Activated CD4-positive, alpha-beta T cell treated with anti-CD3 and anti-CD28 coated beads, Interleukin-2, amount 10 ng/mL, durations not matched to agents 24 days and 14 days (primary cell): ENCODE measurements around the gene WDFY4. TPM values are rescaled to one million over a fixed set of nuclear protein-coding genes. Genes with fewer than 3 reads are reported as not detected.

ENCODE experiments used
- DNase-seq: peaks from one replicate; pipeline ENCODE4 v3.0.0; 2022
- H3K27ac Mint-ChIP-seq: one replicate; pipeline ENCODE4 v1.8.0; 2022; ENCODE audit warnings: mild to moderate bottlenecking, mixed read lengths
- H3K27me3 Mint-ChIP-seq: one replicate; pipeline ENCODE4 v1.8.0; 2022; ENCODE audit warnings: mixed read lengths
- H3K36me3 Mint-ChIP-seq: one replicate; pipeline ENCODE4 v1.8.0; 2022; ENCODE audit warnings: low read depth, mild to moderate bottlenecking, mixed read lengths
- H3K4me1 Mint-ChIP-seq: one replicate; pipeline ENCODE4 v1.8.0; 2021; ENCODE audit warnings: mixed read lengths
- H3K4me3 Mint-ChIP-seq: one replicate; pipeline ENCODE4 v1.8.0; 2022; ENCODE audit warnings: mild to moderate bottlenecking, moderate library complexity, mixed read lengths
- H3K9me3 Mint-ChIP-seq: one replicate; pipeline ENCODE4 v1.8.0; 2021; ENCODE audit warnings: mixed read lengths
- intact Hi-C: fragments of 100-400 bp; cut with micrococcal nuclease; formaldehyde crosslinking; loops from one replicate; pipeline ENCODE4 v1.15.1; 2023
- total RNA-seq: library from RNA; stranded (reverse); gene quantifications from 2 replicates; pipeline ENCODE4 v1.2.3, GENCODE V29; 2022

The WDFY4 gene
- total RNA-seq, 1 donor from 2014 or later = 0.05 TPM

GRCh38 chr10:48821111-48821510 is 136.4 kb downstream of the WDFY4 start:
- Mint-ChIP-seq H3K27me3 (peaks cover 8% of the 10 kb centered on the region), H3K36me3 (no peaks in the 10 kb centered on the region), H3K4me1 (no peaks in the 10 kb centered on the region), H3K4me3 (no peak overlapping the region), H3K9me3 (no peaks in the 10 kb centered on the region), H3K27ac (no peak overlapping the region)
- intact Hi-C loops = no loop called here
- no peak for DNase-seq

- no peak for DNase-seq
- Mint-ChIP-seq H3K27me3 (peaks cover 8% of the 10 kb centered on the region), H3K4me3 (no peak overlapping the region), H3K4me1 (no peaks in the 10 kb centered on the region), H3K9me3 (no peaks in the 10 kb centered on the region), H3K27ac (no peak overlapping the region), H3K36me3 (no peaks in the 10 kb centered on the region)
- intact Hi-C loops = no loop called here
These were observed 137.0 kb downstream of the WDFY4 start for GRCh38 chr10:48821692-48822091.

GRCh38 chr10:48833674-48834073 is 149.0 kb downstream of the WDFY4 start:
- Mint-ChIP-seq H3K36me3 (no peaks in the 10 kb centered on the region), H3K9me3 (no peaks in the 10 kb centered on the region), H3K4me1 (no peaks in the 10 kb centered on the region)

GRCh38 chr10:48834189-48834965 is 149.7 kb downstream of the WDFY4 start:
- no peaks in the 10 kb centered on the region for H3K4me1 Mint-ChIP-seq
- intact Hi-C loops = no loop called here
- no peak overlapping the region for H3K4me3 Mint-ChIP-seq
- H3K27me3 Mint-ChIP-seq = peaks cover 5% of the 10 kb centered on the region
- H3K36me3 Mint-ChIP-seq = no peaks in the 10 kb centered on the region
- no peak overlapping the region for H3K27ac Mint-ChIP-seq
- no peak for DNase-seq
- H3K9me3 Mint-ChIP-seq = no peaks in the 10 kb centered on the region

More at GRCh38 chr10:48833674-48834073, 149.0 kb downstream of the WDFY4 start:
- no peak overlapping the region for H3K4me3 Mint-ChIP-seq
- H3K27ac Mint-ChIP-seq = no peak overlapping the region
- DNase-seq = no peak
- intact Hi-C loops = no loop called here
- H3K27me3 Mint-ChIP-seq = peaks cover 5% of the 10 kb centered on the region

- H3K4me3 Mint-ChIP-seq = no peak overlapping the region
- no peaks in the 10 kb centered on the region for H3K36me3 Mint-ChIP-seq
- H3K27me3 Mint-ChIP-seq = peaks cover 5% of the 10 kb centered on the region
- intact Hi-C loops = no loop called here
- no peak overlapping the region for H3K27ac Mint-ChIP-seq
- DNase-seq = no peak
- H3K9me3 Mint-ChIP-seq = no peaks in the 10 kb centered on the region
- H3K4me1 Mint-ChIP-seq = no peaks in the 10 kb centered on the region
These were observed 151.1 kb downstream of the WDFY4 start for GRCh38 chr10:48835781-48836180.

GRCh38 chr10:48836605-48837004 is 151.9 kb downstream of the WDFY4 start:
- no peak for DNase-seq
- no peaks in the 10 kb centered on the region for H3K9me3 Mint-ChIP-seq
- no peaks in the 10 kb centered on the region for H3K4me1 Mint-ChIP-seq
- intact Hi-C loops = no loop called here
- no peaks in the 10 kb centered on the region for H3K36me3 Mint-ChIP-seq
- no peak overlapping the region for H3K27ac Mint-ChIP-seq
- H3K27me3 Mint-ChIP-seq = peaks cover 5% of the 10 kb centered on the region
- H3K4me3 Mint-ChIP-seq = no peak overlapping the region

- H3K9me3 Mint-ChIP-seq = no peaks in the 10 kb centered on the region
- H3K27me3 Mint-ChIP-seq = peaks cover 5% of the 10 kb centered on the region
- H3K4me1 Mint-ChIP-seq = no peaks in the 10 kb centered on the region
These were observed 154.2 kb downstream of the WDFY4 start for GRCh38 chr10:48838834-48839233.

GRCh38 chr10:48839809-48840679 is 155.4 kb downstream of the WDFY4 start:
- H3K27me3 Mint-ChIP-seq = peaks cover 3% of the 10 kb centered on the region
- no peak for DNase-seq
- no peaks in the 10 kb centered on the region for H3K9me3 Mint-ChIP-seq
- H3K36me3 Mint-ChIP-seq = no peaks in the 10 kb centered on the region
- intact Hi-C loops = no loop called here
- H3K4me1 Mint-ChIP-seq = no peaks in the 10 kb centered on the region
- H3K27ac Mint-ChIP-seq = no peak overlapping the region
- H3K4me3 Mint-ChIP-seq = no peak overlapping the region

More at GRCh38 chr10:48838834-48839233, 154.2 kb downstream of the WDFY4 start:
- no peak for DNase-seq
- Mint-ChIP-seq H3K36me3 (no peaks in the 10 kb centered on the region), H3K4me3 (no peak overlapping the region), H3K27ac (no peak overlapping the region)
- intact Hi-C loops = no loop called here

- Mint-ChIP-seq H3K36me3 (no peaks in the 10 kb centered on the region), H3K27me3 (no peaks in the 10 kb centered on the region), H3K4me1 (no peaks in the 10 kb centered on the region), H3K27ac (no peak overlapping the region), H3K9me3 (no peaks in the 10 kb centered on the region), H3K4me3 (no peak overlapping the region)
- DNase-seq = peak; percentile 43
- intact Hi-C loops = no loop called here
These were observed 157.6 kb downstream of the WDFY4 start for GRCh38 chr10:48842231-48842630.

- Mint-ChIP-seq H3K4me1 (no peaks in the 10 kb centered on the region), H3K9me3 (no peaks in the 10 kb centered on the region), H3K4me3 (no peak overlapping the region), H3K27me3 (no peaks in the 10 kb centered on the region), H3K36me3 (no peaks in the 10 kb centered on the region), H3K27ac (no peak overlapping the region)
- intact Hi-C loops = no loop called here
- DNase-seq = no peak
These were observed 158.5 kb downstream of the WDFY4 start for GRCh38 chr10:48843198-48843597.

GRCh38 chr10:48844616-48845015 is 159.9 kb downstream of the WDFY4 start:
- no peaks in the 10 kb centered on the region for H3K4me1 Mint-ChIP-seq
- DNase-seq = peak; percentile 40
- H3K4me3 Mint-ChIP-seq = no peak overlapping the region
- intact Hi-C loops = no loop called here
- no peaks in the 10 kb centered on the region for H3K9me3 Mint-ChIP-seq
- no peak overlapping the region for H3K27ac Mint-ChIP-seq
- no peaks in the 10 kb centered on the region for H3K36me3 Mint-ChIP-seq
- no peaks in the 10 kb centered on the region for H3K27me3 Mint-ChIP-seq

GRCh38 chr10:48845512-48845911 is 160.8 kb downstream of the WDFY4 start:
- Mint-ChIP-seq H3K27ac (no peak overlapping the region), H3K27me3 (no peaks in the 10 kb centered on the region), H3K9me3 (no peaks in the 10 kb centered on the region), H3K4me1 (no peaks in the 10 kb centered on the region), H3K36me3 (no peaks in the 10 kb centered on the region), H3K4me3 (no peak overlapping the region)
- intact Hi-C loops = no loop called here
- no peak for DNase-seq

- intact Hi-C loops = no loop called here
- H3K27ac Mint-ChIP-seq = no peak overlapping the region
- no peaks in the 10 kb centered on the region for H3K9me3 Mint-ChIP-seq
- H3K4me3 Mint-ChIP-seq = no peak overlapping the region
- H3K4me1 Mint-ChIP-seq = no peaks in the 10 kb centered on the region
- no peak for DNase-seq
- no peaks in the 10 kb centered on the region for H3K36me3 Mint-ChIP-seq
- no peaks in the 10 kb centered on the region for H3K27me3 Mint-ChIP-seq
These were observed 163.0 kb downstream of the WDFY4 start for GRCh38 chr10:48847691-48848090.

GRCh38 chr10:48856855-48857254 is 172.2 kb downstream of the WDFY4 start:
- Mint-ChIP-seq H3K4me1 (no peaks in the 10 kb centered on the region), H3K27ac (no peak overlapping the region), H3K9me3 (no peaks in the 10 kb centered on the region), H3K4me3 (no peak overlapping the region), H3K36me3 (no peaks in the 10 kb centered on the region), H3K27me3 (peaks cover 14% of the 10 kb centered on the region)
- intact Hi-C loops = no loop called here
- no peak for DNase-seq
